Peyer's patch (tissue), 4 donors: ENCODE results near the gene OLFM2.

ENCODE experiments used
- CTCF ChIP-seq, 6 experiments: fragments of 450-650 bp in 4 of 6; fragments of 200-600 bp in 2 of 6; sonication (generic) in 1 of 6; IDR thresholded peaks; one replicate each; pipeline ENCODE4 v1.5.1; 2017 to 2019; ENCODE audit warnings: antibody characterized with exemption in 6 of 6, mild to moderate bottlenecking in 3 of 6, moderate library complexity in 1 of 6
- POLR2A ChIP-seq, 2 donors: fragments of 450-650 bp; IDR thresholded peaks; one replicate each; pipeline ENCODE4 v1.5.1; 2017; ENCODE audit warnings: antibody characterized with exemption in 2 of 2, mild to moderate bottlenecking in 2 of 2, moderate library complexity in 2 of 2

DNA sequence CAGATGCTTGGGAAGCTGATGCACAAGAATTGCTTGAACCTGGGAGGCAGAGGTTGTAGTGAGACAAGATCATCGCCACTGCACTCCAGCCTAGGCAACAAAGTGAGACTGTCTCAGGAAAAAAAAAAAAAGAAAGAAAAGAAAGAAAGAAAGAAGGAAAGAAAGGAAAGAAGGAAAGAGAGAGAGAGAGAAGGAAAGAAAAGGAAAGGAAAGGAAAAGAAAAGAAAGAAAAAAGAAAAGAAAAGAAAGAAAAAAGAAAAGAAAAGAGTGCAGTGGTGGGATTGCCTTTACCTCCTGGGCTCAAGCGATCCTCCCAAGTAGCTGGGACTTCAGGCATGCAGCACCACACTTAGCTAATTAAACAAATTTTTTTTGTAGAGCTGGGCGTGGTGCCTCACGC is 12.9 kb downstream of the OLFM2 start:
- TF ChIP-seq CTCF (IDR thresholded peaks at IDR 0.05) = no peak
- TF ChIP-seq POLR2A (IDR thresholded peaks at IDR 0.05) = no peak
